ENCODE results near the gene LRRN2.

Gene LRRN2

DNA sequence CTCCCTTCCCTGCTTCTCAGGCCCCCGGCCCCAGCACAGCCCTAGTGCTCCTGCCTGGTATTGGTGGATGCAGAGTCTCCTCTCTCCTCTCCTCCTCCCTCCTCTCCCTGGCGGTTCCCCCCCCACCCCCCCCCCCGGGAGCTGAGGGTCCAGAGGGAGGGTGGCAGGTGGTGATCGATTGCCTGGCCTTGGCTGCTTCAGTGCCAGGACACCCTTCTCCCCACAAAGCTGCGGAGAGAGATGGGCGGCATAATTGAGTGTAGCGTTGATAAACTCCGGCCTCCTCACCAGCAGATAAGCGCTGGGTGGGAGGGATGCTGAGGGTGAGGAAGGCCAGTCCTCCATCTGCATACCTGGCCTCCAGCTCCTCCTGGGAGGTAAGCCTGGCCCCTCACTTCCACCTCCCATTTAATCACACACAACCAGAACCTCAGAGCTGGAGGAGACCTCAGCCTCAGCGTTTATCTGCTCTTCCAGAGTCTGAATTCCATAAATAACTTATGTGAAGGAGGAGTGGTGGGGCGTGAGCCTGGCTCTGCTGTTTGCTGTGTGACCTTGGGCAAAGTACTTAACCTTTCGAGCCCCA, 60.8 kb downstream of the LRRN2 start:
- no peak for DNase-seq (ENCODE audit: low read depth)
- TF ChIP-seq CTCF (IDR thresholded peaks at IDR 0.05; ENCODE audit: low read length, missing control alignments), result no peak
- no peak overlapping the region for H3K4me3 ChIP-seq (replicated peaks; ENCODE audit: low read depth, low read length)

- no peak overlapping the region for H3K4me3 ChIP-seq (replicated peaks; ENCODE audit: low read depth, low read length)
- TF ChIP-seq CTCF (IDR thresholded peaks at IDR 0.05; ENCODE audit: low read length, missing control alignments), result no peak
- DNase-seq (ENCODE audit: low read depth), result no peak
These were observed 61.6 kb downstream of the LRRN2 start for GRCh38 chr1:204623894-204624361.

DNA sequence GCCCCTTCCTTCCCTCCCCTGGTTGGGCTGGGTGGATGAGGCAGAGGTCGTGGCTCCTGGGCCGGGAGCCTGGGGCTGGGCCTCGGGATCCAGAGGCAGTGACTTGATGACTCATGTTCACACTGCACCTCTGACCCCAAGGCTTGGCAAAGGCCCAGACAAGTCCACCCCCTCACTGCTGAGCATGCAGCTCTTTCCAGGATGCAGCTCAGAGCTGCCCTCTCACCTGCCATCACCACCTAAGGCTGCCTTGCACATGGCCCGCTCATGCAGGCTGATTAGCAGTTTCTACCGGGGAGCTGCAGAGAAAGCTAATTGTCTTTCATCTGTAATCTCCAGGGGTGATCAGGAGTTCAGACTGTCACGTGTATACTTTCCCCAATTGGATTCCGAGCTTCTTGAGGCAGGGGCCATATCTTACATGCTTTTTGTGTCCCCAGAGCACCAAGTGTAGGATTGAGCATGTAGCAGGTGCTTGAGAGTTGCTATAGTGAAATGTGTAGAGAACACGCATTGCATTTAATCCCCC, 62.1 kb downstream of the LRRN2 start:
- DNase-seq (ENCODE audit: low read depth), result peak; percentile 24
- TF ChIP-seq CTCF (IDR thresholded peaks at IDR 0.05; ENCODE audit: low read length, missing control alignments), result no peak
- no peak overlapping the region for H3K4me3 ChIP-seq (replicated peaks; ENCODE audit: low read depth, low read length)

- DNase-seq (ENCODE audit: low read depth), result no peak
- no peak overlapping the region for H3K4me3 ChIP-seq (replicated peaks; ENCODE audit: low read depth, low read length)
- no peak for TF ChIP-seq CTCF (IDR thresholded peaks at IDR 0.05; ENCODE audit: low read length, missing control alignments)
These were observed 63.5 kb downstream of the LRRN2 start for GRCh38 chr1:204621996-204622395.

DNA sequence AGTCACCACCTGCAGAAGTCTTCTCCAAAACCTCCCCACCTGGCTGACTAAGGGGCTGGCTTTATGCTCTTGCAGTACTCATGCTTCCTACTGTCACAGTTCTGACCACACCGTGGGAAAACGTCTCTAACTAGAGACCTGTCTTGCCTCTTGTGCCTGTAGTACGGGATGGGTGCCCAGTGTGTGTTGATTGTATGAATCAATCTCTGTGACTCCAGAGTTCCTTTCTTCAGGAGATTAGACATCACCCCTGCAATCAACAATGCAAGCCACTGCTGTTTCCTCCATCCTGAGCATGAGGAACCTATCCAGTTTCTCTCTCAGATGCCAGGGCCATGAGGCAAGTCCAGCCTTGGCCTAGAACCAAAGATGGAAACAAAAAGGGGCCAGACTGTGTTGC, 64.1 kb downstream of the LRRN2 start:
- DNase-seq (ENCODE audit: low read depth), result no peak
- TF ChIP-seq CTCF (IDR thresholded peaks at IDR 0.05; ENCODE audit: low read length, missing control alignments), result no peak
- H3K4me3 ChIP-seq (replicated peaks; ENCODE audit: low read depth, low read length), result no peak overlapping the region

DNA sequence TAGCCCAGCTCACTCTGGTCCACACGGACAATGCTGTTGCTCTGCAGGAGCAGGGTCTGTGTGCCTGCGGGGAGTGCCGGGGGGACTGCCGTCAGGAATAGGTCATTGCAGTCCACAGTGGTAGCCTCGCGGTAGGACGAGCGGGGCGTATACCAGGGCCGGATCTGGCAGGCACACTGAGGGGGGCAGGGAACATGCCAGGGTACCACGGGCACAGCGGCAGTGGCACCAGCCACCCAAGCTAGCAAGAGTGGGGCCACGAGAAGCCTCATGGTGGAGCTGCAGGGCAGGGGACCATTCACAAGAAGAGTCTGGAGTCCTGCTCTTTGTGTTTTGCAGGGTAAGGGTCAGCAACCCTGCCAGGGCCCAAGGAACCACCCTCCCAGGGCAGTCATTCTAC, 65.8 kb downstream of the LRRN2 start:
- no peak overlapping the region for H3K4me3 ChIP-seq (replicated peaks; ENCODE audit: low read depth, low read length)
- no peak for TF ChIP-seq CTCF (IDR thresholded peaks at IDR 0.05; ENCODE audit: low read length, missing control alignments)
- DNase-seq (ENCODE audit: low read depth), result no peak

DNA sequence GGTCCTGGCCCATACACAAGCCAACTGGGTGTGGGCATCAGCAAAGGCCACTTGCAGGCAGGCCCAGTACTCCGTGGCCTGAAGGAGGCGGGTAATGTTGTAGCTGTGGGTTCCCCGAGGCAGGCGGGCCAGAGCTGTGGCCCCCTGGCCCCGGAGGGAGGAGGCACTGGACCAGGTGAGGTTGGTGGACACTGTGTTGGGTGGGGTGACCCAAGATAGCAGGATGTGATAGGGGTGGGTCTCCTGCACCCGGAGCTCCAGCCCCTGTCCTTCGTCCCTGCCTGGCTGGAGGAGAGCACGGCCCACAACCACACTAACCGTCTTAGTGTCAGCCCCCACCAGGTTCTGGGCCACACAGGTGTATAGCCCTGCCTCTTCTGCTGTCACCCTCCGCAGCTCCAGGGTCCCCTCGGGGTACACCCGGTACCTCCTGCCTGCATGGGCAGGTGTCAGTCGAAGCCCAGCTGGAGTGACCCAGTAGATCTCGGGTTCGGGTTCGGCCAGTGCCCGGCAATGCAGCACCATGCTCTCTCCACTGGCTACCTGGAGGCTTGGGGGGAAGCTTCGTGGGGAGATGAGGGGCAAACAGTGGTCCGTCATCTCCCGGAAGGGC, 67.3 kb downstream of the LRRN2 start:
- no peak overlapping the region for H3K4me3 ChIP-seq (replicated peaks; ENCODE audit: low read depth, low read length)
- DNase-seq (ENCODE audit: low read depth), result no peak
- TF ChIP-seq CTCF (IDR thresholded peaks at IDR 0.05; ENCODE audit: low read length, missing control alignments), result no peak

All from fibroblast of pulmonary artery (primary cell).